Neuron (in vitro differentiated cells): ENCODE results near the gene MYOF.

Source experiments
- H2AFZ ChIP-seq: one replicate; pipeline ENCODE4 v1.6.1; 2013; ENCODE audit warnings: low read depth, mild to moderate bottlenecking, inconsistent platforms, low read length, moderate library complexity
- H3K27me3 ChIP-seq: one replicate; pipeline ENCODE4 v1.6.1; 2013; ENCODE audit warnings: low read length; ENCODE audit not compliant: insufficient read depth
- H3K36me3 ChIP-seq: one replicate; pipeline ENCODE4 v1.6.1; 2013; ENCODE audit warnings: low read length; ENCODE audit not compliant: insufficient read depth
- H3K4me1 ChIP-seq: one replicate; pipeline ENCODE4 v1.6.1; 2013; ENCODE audit warnings: low read length; ENCODE audit not compliant: insufficient read depth
- H3K4me3 ChIP-seq: 2 replicates; pipeline ENCODE4 v1.5.1; 2013; ENCODE audit warnings: mild to moderate bottlenecking, low read length, moderate library complexity
- H3K9me3 ChIP-seq: one replicate; pipeline ENCODE4 v1.6.1; 2013; ENCODE audit warnings: low read length

Gene MYOF

GRCh38 chr10:93440591-93441091 lies 41.5 kb downstream of the MYOF start:
- H3K9me3 ChIP-seq, result no peaks in the 10 kb centered on the region
- H3K36me3 ChIP-seq, result no peaks in the 10 kb centered on the region
- H3K27me3 ChIP-seq, result no peaks in the 10 kb centered on the region
- peak overlapping the region; percentile 15 for H2AFZ ChIP-seq
- H3K4me1 ChIP-seq, result peaks cover 41% of the 10 kb centered on the region
- no peak overlapping the region for H3K4me3 ChIP-seq

- no peaks in the 10 kb centered on the region for H3K36me3 ChIP-seq
- no peaks in the 10 kb centered on the region for H3K9me3 ChIP-seq
- H3K4me3 ChIP-seq, result no peak overlapping the region
- peaks cover 40% of the 10 kb centered on the region for H3K4me1 ChIP-seq
- H2AFZ ChIP-seq, result no peak overlapping the region
- H3K27me3 ChIP-seq, result no peaks in the 10 kb centered on the region
Observed at GRCh38 chr10:93438613-93439253, 43.4 kb downstream of the MYOF start.

GRCh38 chr10:93437946-93438612 lies 44.1 kb downstream of the MYOF start:
- no peaks in the 10 kb centered on the region for H3K27me3 ChIP-seq
- no peaks in the 10 kb centered on the region for H3K36me3 ChIP-seq
- H3K4me1 ChIP-seq, result peaks cover 40% of the 10 kb centered on the region
- H3K4me3 ChIP-seq, result no peak overlapping the region
- H3K9me3 ChIP-seq, result no peaks in the 10 kb centered on the region
- no peak overlapping the region for H2AFZ ChIP-seq

GRCh38 chr10:93437086-93437945 lies 44.8 kb downstream of the MYOF start:
- peak overlapping the region; percentile 66 for H2AFZ ChIP-seq
- no peaks in the 10 kb centered on the region for H3K9me3 ChIP-seq
- no peaks in the 10 kb centered on the region for H3K36me3 ChIP-seq
- H3K27me3 ChIP-seq, result no peaks in the 10 kb centered on the region
- peak overlapping the region; percentile 32 for H3K4me3 ChIP-seq
- peaks cover 40% of the 10 kb centered on the region for H3K4me1 ChIP-seq

- Histone ChIP-seq H3K4me3 (peak overlapping the region; percentile 32), H3K4me1 (peaks cover 40% of the 10 kb centered on the region), H3K27me3 (no peaks in the 10 kb centered on the region), H3K9me3 (no peaks in the 10 kb centered on the region), H2AFZ (peak overlapping the region; percentile 66), H3K36me3 (no peaks in the 10 kb centered on the region)
Observed at GRCh38 chr10:93436591-93437085, 45.5 kb downstream of the MYOF start.

GRCh38 chr10:93435621-93436397 lies 46.3 kb downstream of the MYOF start:
- Histone ChIP-seq H3K9me3 (no peaks in the 10 kb centered on the region), H2AFZ (no peak overlapping the region), H3K36me3 (no peaks in the 10 kb centered on the region), H3K4me1 (peaks cover 37% of the 10 kb centered on the region), H3K27me3 (no peaks in the 10 kb centered on the region), H3K4me3 (peak overlapping the region; percentile 32)

- no peak overlapping the region for H2AFZ ChIP-seq
- no peaks in the 10 kb centered on the region for H3K36me3 ChIP-seq
- no peak overlapping the region for H3K4me3 ChIP-seq
- H3K9me3 ChIP-seq, result no peaks in the 10 kb centered on the region
- H3K4me1 ChIP-seq, result peaks cover 31% of the 10 kb centered on the region
- H3K27me3 ChIP-seq, result no peaks in the 10 kb centered on the region
Observed at GRCh38 chr10:93434991-93435491, 47.1 kb downstream of the MYOF start.

GRCh38 chr10:93431361-93431760 lies 50.8 kb downstream of the MYOF start:
- Histone ChIP-seq H3K9me3 (no peaks in the 10 kb centered on the region), H3K36me3 (no peaks in the 10 kb centered on the region), H2AFZ (no peak overlapping the region), H3K27me3 (no peaks in the 10 kb centered on the region), H3K4me1 (peaks cover 13% of the 10 kb centered on the region), H3K4me3 (no peak overlapping the region)

GRCh38 chr10:93425861-93426260 lies 56.3 kb downstream of the MYOF start:
- no peaks in the 10 kb centered on the region for H3K36me3 ChIP-seq
- H3K4me1 ChIP-seq, result peaks cover 14% of the 10 kb centered on the region
- no peak overlapping the region for H2AFZ ChIP-seq
- H3K4me3 ChIP-seq, result no peak overlapping the region
- H3K9me3 ChIP-seq, result no peaks in the 10 kb centered on the region
- no peaks in the 10 kb centered on the region for H3K27me3 ChIP-seq

- Histone ChIP-seq H3K9me3 (no peaks in the 10 kb centered on the region), H3K4me3 (no peak overlapping the region), H2AFZ (no peak overlapping the region), H3K4me1 (peaks cover 30% of the 10 kb centered on the region), H3K27me3 (no peaks in the 10 kb centered on the region), H3K36me3 (no peaks in the 10 kb centered on the region)
Observed at GRCh38 chr10:93422118-93422517, 60.0 kb downstream of the MYOF start.

- Histone ChIP-seq H3K36me3 (no peaks in the 10 kb centered on the region), H3K9me3 (no peaks in the 10 kb centered on the region), H3K4me1 (peaks cover 30% of the 10 kb centered on the region), H3K4me3 (no peak overlapping the region), H3K27me3 (no peaks in the 10 kb centered on the region), H2AFZ (no peak overlapping the region)
Observed at GRCh38 chr10:93420944-93421825, 60.9 kb downstream of the MYOF start.
